ENCODE data around the gene JAK1. TPM values are rescaled to one million over a fixed set of nuclear protein-coding genes. Genes with fewer than 3 reads are reported as not detected.

JAK1 gene
- total and polyA plus RNA-seq, 2 of the 8 experiments (the other 6 are each of a cell fraction or from before 2014, with no cell fraction given): 7.8 to 24.5 TPM

- FAIRE-seq (no peak), DNase-seq (ENCODE audit: low read depth in 1 of 2, low spot score in 2 of 2) (no peak)
- H3K79me1 ChIP-seq (ENCODE audit: low read depth, low read length): peaks cover 2% of the 10 kb centered on the region; the same call in 1 of the 2 replicates
- H4K5ac ChIP-seq (ENCODE audit: insufficient read length, low read depth, low read length): no peak overlapping the region
- no peak overlapping the region for H3K27ac ChIP-seq (ENCODE audit: low read depth, low read length)
- H3K23ac ChIP-seq (ENCODE audit: insufficient read length): no peak overlapping the region
- H2BK12ac ChIP-seq (ENCODE audit: low read depth, low read length): no peak overlapping the region
- H4K20me1 ChIP-seq (replicated peaks in 1 of 2; ENCODE audit: control insufficient read depth in 1 of 2, insufficient read depth in 2 of 2, low read length in 2 of 2): no peaks in the 10 kb centered on the region
- H4K8ac ChIP-seq (ENCODE audit: extremely low read depth, insufficient read depth, low read length): no peak overlapping the region
- H3K18ac ChIP-seq (ENCODE audit: extremely low read depth, low read length): no peak overlapping the region
- no peaks in the 10 kb centered on the region for H3K27me3 ChIP-seq (replicated peaks in 1 of 4; ENCODE audit: control insufficient read depth in 3 of 4, extremely low read depth in 1 of 4, insufficient read depth in 3 of 4, low read length in 3 of 4)
- H4K91ac ChIP-seq (replicated peaks; ENCODE audit: insufficient read length, low read length): no peak overlapping the region
- 0 out of 4 replicates have a peak, but pooled peaks cover 0 to 6% of the 10 kb centered on the region in 2 experiments for H3K79me2 ChIP-seq (ENCODE audit: control insufficient read depth in 1 of 2, insufficient read depth in 2 of 2, low read length in 2 of 2)
- H3K4me1 ChIP-seq (replicated peaks in 1 of 4; ENCODE audit: control insufficient read depth in 3 of 4, insufficient read depth in 4 of 4, low read length in 3 of 4): peaks cover 0 to 6% (median 5%) of the 10 kb centered on the region in 4 experiments; a peak in 5 of 7 replicates
- POLR2A ChIA-PET (ENCODE audit: partially characterized antibody): no interaction called here
- no peak overlapping the region for H3K56ac ChIP-seq (replicated peaks; ENCODE audit: insufficient read length, low read depth, low read length)
- no peak overlapping the region for H3K4me2 ChIP-seq (ENCODE audit: insufficient read depth in 1 of 2, low read depth in 2 of 2, low read length in 2 of 2)
- H3K23me2 ChIP-seq (ENCODE audit: low read depth, low read length): no peaks in the 10 kb centered on the region
- CTCF ChIA-PET (ENCODE audit: partially characterized antibody): interaction anchor here (1.0 kb wide), 1 partner anchor 87 kb away, joined by 4 read pairs; no protein-coding TSS in a partner anchor
- H3K4ac ChIP-seq (replicated peaks; ENCODE audit: insufficient read length, low read depth, low read length): no peak overlapping the region
- no peak overlapping the region for H2BK15ac ChIP-seq (ENCODE audit: low read length)
- H3K9me3 ChIP-seq (ENCODE audit: insufficient read depth in 2 of 2, low read depth in 1 of 2, low read length in 1 of 2): no peaks in the 10 kb centered on the region
- no peak overlapping the region for H3K14ac ChIP-seq (ENCODE audit: insufficient read length)
- H2AFZ ChIP-seq (ENCODE audit: low read length): no peak overlapping the region
- no peak overlapping the region for H3K9ac ChIP-seq (replicated peaks in 1 of 4; ENCODE audit: extremely low read depth in 1 of 4, low read depth in 3 of 4, low read length in 3 of 4)
- no peak overlapping the region for H2AK5ac ChIP-seq (ENCODE audit: low read depth, low read length)
- H2BK20ac ChIP-seq (ENCODE audit: low read length): no peak overlapping the region
- no peak overlapping the region for H2BK120ac ChIP-seq (replicated peaks; ENCODE audit: low read depth, low read length)
- H3K36me3 ChIP-seq (ENCODE audit: control insufficient read depth in 2 of 4, insufficient read depth in 4 of 4, low read length in 3 of 4): no peaks in the 10 kb centered on the region
- no peak overlapping the region for H3K4me3 ChIP-seq (ENCODE audit: extremely low read depth in 1 of 4, insufficient read depth in 2 of 4, low read depth in 3 of 4, low read length in 4 of 4)
- 77% methylated on average over 4 of the region's 4 CpGs; no CpG with 5 or more reads in 1 of the 2 experiments for WGBS, 2 experiments (ENCODE audit: extremely low coverage in 1 of 2, insufficient coverage in 1 of 2, insufficient read length in 1 of 2, insufficient replicate concordance in 2 of 2, low coverage in 1 of 2, low lambda C conversion rate in 2 of 2, missing lambda C conversion rate in 1 of 2)
- no peak overlapping the region for H2BK5ac ChIP-seq (ENCODE audit: low read depth, low read length)
- TF ChIP-seq USF2 (IDR thresholded peaks at IDR 0.05; ENCODE audit: low read length) (no peak), GABPA (IDR thresholded peaks at IDR 0.05; ENCODE audit: borderline replicate concordance, insufficient read depth, low read length) (no peak), NANOG (IDR thresholded peaks at IDR 0.05; ENCODE audit: insufficient read depth, low read depth, low read length, poor library complexity, severe bottlenecking) (no peak), CEBPB (IDR thresholded peaks at IDR 0.05; ENCODE audit: low read depth, low read length) (no peak), TAF1 (IDR thresholded peaks at IDR 0.05; ENCODE audit: low read depth, low read length) (no peak), YY1 (IDR thresholded peaks at IDR 0.05; ENCODE audit: low read depth, low read length) (no peak), ASH2L (IDR thresholded peaks at IDR 0.05; ENCODE audit: low read length) (no peak), ATF2 (IDR thresholded peaks at IDR 0.05; ENCODE audit: low read length) (no peak), SP4 (IDR thresholded peaks at IDR 0.05; ENCODE audit: low read length) (no peak), EGR1 (IDR thresholded peaks at IDR 0.05; ENCODE audit: borderline replicate concordance, low read depth, low read length) (no peak), FOSL1 (IDR thresholded peaks at IDR 0.05; ENCODE audit: insufficient read depth, low read depth, low read length) (no peak), KDM5A (IDR thresholded peaks at IDR 0.05; ENCODE audit: low read length) (no peak), BRCA1 (IDR thresholded peaks at IDR 0.05; ENCODE audit: low read depth, low read length) (no peak)
Measured at GRCh38 chr1:64932962-64933295, 33.4 kb downstream of the JAK1 start.

Measured in H1 (cell line).